GM13976 (cell line): ENCODE data around the gene KIFC3.

Source experiments
- DNase-seq: peaks from one replicate; pipeline ENCODE4 v3.0.0; 2012; ENCODE audit warnings: low spot score
- in situ Hi-C: fragments of 300-500 bp; cut with MboI; formaldehyde crosslinking; loops from one replicate; pipeline ENCODE4 v1.12.0; 2022; ENCODE audit warnings: low sequenced_read_pairs, mixed read lengths, inconsistent platforms; ENCODE audit not compliant: unreplicated experiment
- TF ChIP-seq, protein P1 (sequence below): IDR thresholded peaks from 2 replicates; pipeline ENCODE4 v1.5.1; 2012; ENCODE audit warnings: borderline replicate concordance, mild to moderate bottlenecking; ENCODE audit not compliant: insufficient read depth; ENCODE audit errors: extremely low read depth, missing control alignments, control extremely low read depth

The KIFC3 gene

DNA sequence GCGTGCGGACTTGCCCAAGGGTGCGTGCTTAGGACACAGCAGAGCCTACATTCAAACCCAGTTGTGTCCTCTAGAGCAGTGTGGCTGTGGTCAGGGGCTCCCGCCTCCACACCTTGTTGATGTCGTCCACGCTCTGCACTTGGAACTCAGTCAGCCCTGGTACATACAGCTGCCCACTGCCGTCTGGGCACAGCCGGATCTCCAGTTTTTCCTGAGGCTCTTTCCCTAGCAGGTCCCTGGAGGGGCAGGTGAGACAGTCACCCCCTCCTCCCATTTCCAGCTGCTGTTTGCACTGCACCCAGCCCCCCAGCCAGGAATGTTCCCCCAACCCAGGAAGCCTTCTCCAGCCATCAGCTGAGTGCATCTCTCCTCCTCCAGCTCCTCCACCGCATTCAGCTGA, 41.0 kb downstream of the KIFC3 start:
- TF ChIP-seq, protein P1, sequence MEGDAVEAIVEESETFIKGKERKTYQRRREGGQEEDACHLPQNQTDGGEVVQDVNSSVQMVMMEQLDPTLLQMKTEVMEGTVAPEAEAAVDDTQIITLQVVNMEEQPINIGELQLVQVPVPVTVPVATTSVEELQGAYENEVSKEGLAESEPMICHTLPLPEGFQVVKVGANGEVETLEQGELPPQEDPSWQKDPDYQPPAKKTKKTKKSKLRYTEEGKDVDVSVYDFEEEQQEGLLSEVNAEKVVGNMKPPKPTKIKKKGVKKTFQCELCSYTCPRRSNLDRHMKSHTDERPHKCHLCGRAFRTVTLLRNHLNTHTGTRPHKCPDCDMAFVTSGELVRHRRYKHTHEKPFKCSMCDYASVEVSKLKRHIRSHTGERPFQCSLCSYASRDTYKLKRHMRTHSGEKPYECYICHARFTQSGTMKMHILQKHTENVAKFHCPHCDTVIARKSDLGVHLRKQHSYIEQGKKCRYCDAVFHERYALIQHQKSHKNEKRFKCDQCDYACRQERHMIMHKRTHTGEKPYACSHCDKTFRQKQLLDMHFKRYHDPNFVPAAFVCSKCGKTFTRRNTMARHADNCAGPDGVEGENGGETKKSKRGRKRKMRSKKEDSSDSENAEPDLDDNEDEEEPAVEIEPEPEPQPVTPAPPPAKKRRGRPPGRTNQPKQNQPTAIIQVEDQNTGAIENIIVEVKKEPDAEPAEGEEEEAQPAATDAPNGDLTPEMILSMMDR = no peak
- in situ Hi-C loops = no loop called here
- no peak for DNase-seq

DNA sequence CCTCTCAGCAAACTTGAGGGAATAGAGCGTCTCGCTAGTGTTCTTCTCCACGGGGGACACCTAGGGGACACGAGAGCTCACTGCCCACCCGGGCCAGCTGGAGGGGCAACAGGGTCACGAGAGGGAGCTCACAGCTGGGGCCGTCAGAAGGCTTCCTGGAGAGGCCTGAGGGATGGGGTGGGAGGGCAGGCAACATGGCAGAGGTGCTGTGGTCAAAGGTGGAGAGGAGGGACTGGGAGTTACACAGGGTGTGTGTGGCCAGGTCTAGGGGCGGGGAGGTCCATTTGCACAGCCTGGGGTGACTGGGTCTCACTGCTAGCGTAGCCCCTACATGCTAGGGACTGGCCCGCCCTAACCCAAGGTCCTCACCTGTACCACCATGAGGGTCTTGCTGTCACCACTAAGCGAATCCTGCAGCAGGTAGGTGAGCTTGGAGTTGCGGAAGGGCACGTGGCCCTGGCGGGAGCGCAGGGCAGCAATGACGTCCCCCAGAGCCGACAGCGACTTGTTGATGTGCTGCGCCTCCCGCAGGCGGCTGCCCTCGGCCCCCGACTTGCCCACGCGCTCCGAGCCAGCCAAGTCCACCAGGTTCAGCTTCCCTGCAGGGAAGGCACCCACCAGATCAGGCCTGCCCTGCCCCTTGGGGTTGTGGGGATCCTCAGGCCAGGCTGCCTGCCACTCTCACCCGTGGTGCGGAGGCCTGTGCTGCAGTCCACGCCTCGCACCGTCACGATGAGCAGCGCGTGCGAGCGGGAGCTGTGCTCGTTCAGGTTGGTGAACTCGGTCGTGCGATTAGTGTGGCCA, 41.7 kb downstream of the KIFC3 start:
- in situ Hi-C loops = no loop called here
- TF ChIP-seq, protein P1 = no peak
- no peak for DNase-seq

DNA sequence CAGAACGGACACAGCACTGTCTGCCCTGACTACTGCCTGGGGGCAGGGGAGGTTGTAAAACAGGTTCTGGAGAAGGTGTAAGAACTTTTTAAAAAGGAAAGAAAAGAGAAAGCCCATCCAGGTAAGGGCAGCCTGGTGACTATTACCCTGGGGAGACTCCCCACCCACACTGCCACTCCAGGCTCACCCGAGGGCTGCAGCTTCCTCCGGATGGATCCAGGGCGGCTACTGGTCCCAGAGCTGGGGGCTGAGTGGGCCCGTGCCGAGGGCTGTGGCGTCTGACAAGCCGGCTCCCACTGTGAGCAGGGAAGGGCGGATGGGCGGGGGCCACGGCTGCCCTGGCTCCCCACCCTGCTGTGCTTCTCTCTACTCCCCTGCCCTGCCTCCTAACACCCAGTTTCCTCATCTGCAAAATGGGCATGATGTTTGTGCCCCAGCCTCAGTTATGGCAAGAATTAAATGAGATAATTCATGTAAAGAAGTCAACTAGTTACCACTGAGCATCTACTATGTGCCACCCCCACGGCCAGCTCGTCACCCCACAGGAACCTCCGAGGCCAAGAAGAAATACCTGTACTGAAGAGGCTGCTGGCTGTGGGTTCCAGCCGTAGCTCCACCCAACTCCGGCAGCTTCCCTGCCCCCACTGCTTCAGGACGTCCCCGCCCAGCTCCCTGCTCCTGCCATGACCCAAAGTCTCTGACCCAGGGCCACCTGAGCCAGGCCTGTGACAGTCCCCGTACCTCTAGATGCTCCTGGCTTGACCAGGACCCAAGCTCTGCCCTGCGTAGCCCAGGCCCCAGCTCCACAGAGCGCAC, 42.5 kb downstream of the KIFC3 start:
- in situ Hi-C loops = no loop called here
- TF ChIP-seq, protein P1 = no peak
- no peak for DNase-seq

DNA sequence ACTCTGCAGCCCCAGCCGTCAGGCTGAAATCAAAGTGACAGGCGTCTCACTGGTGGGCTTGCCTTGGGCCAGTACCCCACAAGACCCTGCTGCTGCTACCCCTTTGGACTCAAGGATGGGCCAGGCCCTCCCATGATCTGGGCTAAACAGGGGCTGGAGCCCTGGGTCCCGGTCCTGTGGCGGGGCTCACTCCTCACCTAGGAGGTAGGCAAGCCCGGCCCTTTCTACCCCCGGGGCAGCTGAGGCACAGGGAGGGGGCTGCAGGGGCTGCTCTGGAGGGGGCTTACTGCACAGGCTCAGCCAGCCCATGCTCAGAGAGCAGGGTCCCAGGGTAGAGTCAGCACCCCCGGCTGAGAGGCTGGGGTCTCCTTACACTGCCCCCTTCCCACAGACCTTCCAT, 43.2 kb downstream of the KIFC3 start:
- TF ChIP-seq, protein P1 = no peak
- DNase-seq = no peak
- in situ Hi-C loops = no loop called here

DNA sequence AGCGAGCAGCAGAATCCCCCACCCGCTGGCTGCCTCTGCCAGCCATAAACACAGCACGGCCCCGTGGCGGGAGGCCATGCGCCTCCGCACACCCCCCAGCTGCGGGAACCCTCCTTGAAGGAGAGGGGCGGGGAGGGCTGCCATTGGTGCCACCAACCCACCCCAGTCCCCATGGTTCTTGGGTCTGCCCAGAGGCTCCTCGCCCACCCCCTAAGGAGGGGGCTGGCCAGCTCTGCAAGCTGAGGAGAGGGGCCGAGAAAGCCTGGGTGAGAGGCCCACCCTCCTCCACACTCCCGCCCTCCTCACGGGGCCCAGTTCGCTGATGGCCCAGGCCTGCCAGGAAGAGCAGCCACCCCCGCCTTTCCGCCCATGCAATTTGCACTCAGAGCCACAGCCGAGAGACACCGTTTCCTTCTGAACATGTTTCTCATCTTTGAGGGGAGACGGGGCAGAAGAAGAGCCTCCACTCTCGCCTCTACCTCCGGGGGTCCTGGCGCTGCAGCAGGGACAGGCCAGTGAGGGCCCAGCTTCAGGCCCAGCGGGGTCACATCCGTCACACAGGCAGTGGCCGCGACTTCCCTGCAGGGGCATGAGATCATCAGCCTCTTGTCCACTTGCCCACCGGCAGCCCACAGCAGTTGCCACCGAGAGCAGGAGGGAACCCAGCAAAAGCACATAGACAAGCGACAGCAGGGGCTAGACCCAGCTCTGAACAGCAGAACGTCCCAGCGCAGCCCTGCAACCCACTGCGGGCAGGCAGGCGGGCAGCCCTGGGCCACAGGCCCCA, 43.8 kb downstream of the KIFC3 start:
- TF ChIP-seq, protein P1 = no peak
- no peak for DNase-seq
- in situ Hi-C loops = no loop called here

DNA sequence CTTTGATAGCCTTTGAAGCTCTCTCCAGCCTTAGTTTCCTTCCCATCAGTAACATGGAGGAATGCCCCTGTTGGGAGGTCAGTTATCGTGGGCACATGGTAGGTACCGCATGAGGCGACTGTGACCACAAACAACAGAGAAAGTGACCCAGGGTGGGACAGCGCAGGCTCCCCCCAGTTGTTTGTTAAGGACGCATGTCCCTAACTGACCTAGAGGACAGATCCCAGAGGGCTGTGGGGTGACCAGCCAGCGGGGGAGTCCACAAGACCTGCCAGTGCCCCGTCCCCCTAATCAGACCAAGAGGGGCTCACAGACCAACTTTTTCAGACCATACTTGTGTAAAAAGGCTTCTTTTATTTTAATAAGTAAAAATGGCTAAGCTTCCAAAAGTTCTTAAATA, 44.4 kb downstream of the KIFC3 start:
- in situ Hi-C loops = no loop called here
- TF ChIP-seq, protein P1 = no peak
- DNase-seq = no peak
